CD8-positive, alpha-beta memory T cell (primary cell): Measurements from ENCODE around the gene BICDL2. TPM values are rescaled to one million over a fixed set of nuclear protein-coding genes. Genes with fewer than 3 reads are reported as not detected.

Source experiments
- polyA plus RNA-seq: library from polyadenylated mRNA; unstranded; fragments of 300-500 nt; fragmentation: Illumina TruSeq; gene quantifications from one replicate; pipeline ENCODE4 v1.2.3, GENCODE V29; 2021
- total RNA-seq, 2 experiments: library from RNA; stranded (reverse); gene quantifications; one replicate each; pipeline ENCODE4 v1.2.3, GENCODE V29; 2021

BICDL2 gene
- total and polyA plus RNA-seq, 3 experiments from 2014 or later, result not detected

Other genes with a start within 250 kb of the BICDL2 start
- gene PRSS33, start 249.4 kb downstream of the BICDL2 start, total RNA-seq, result under 1 TPM; 0.15 to 0.22 TPM
- not detected for gene PRSS33, start 249.4 kb downstream of the BICDL2 start, polyA plus RNA-seq
- gene PRSS41, start 238.5 kb downstream of the BICDL2 start, total RNA-seq, result not detected
- not detected for gene PRSS41, start 238.5 kb downstream of the BICDL2 start, polyA plus RNA-seq
- 1 to 10 TPM; 8.8 to 9.2 TPM for gene PRSS21, start 219.7 kb downstream of the BICDL2 start, total RNA-seq
- 13.6 TPM for gene PRSS21, start 219.7 kb downstream of the BICDL2 start, polyA plus RNA-seq
- gene ZG16B, start 206.6 kb downstream of the BICDL2 start, total RNA-seq, result under 1 TPM; 0.29 to 0.74 TPM
- not detected for gene ZG16B, start 206.6 kb downstream of the BICDL2 start, polyA plus RNA-seq
- not detected for gene PRSS22, start 178.8 kb downstream of the BICDL2 start, total RNA-seq
- not detected for gene PRSS22, start 178.8 kb downstream of the BICDL2 start, polyA plus RNA-seq
- gene FLYWCH2, start 153.7 kb downstream of the BICDL2 start, total RNA-seq, result 10 to 100 TPM; 24.7 to 27.2 TPM
- 24.0 TPM for gene FLYWCH2, start 153.7 kb downstream of the BICDL2 start, polyA plus RNA-seq
- 10 to 100 TPM; 37.2 to 39.8 TPM for gene FLYWCH1, start 125.0 kb downstream of the BICDL2 start, total RNA-seq
- 20.9 TPM for gene FLYWCH1, start 125.0 kb downstream of the BICDL2 start, polyA plus RNA-seq
- gene KREMEN2, start 72.7 kb downstream of the BICDL2 start, total RNA-seq, result not detected
- gene KREMEN2, start 72.7 kb downstream of the BICDL2 start, polyA plus RNA-seq, result not detected
- gene PAQR4, start 67.6 kb downstream of the BICDL2 start, total RNA-seq, result 10 to 100 TPM; 38.7 to 39.0 TPM
- gene PAQR4, start 67.6 kb downstream of the BICDL2 start, polyA plus RNA-seq, result 1.5 TPM
- 100 to 1,000 TPM; 103 to 112 TPM for gene PKMYT1, start 56.5 kb downstream of the BICDL2 start, total RNA-seq
- gene PKMYT1, start 56.5 kb downstream of the BICDL2 start, polyA plus RNA-seq, result 0.18 TPM
- not detected for gene CLDN9, start 24.0 kb downstream of the BICDL2 start, total RNA-seq
- not detected for gene CLDN9, start 24.0 kb downstream of the BICDL2 start, polyA plus RNA-seq
- gene CLDN6, start 18.8 kb downstream of the BICDL2 start, total RNA-seq, result not detected
- gene CLDN6, start 18.8 kb downstream of the BICDL2 start, polyA plus RNA-seq, result not detected
- gene TNFRSF12A, start 16.6 kb downstream of the BICDL2 start, total RNA-seq, result 1 to 10 TPM; 3.7 to 4.5 TPM
- gene TNFRSF12A, start 16.6 kb downstream of the BICDL2 start, polyA plus RNA-seq, result 2.1 TPM
- 10 to 100 TPM; 25.6 to 26.3 TPM for gene HCFC1R1, start 13.0 kb downstream of the BICDL2 start, total RNA-seq
- gene HCFC1R1, start 13.0 kb downstream of the BICDL2 start, polyA plus RNA-seq, result 23.7 TPM
- 10 to 100 TPM; 56.8 to 59.4 TPM for gene THOC6, start 12.9 kb downstream of the BICDL2 start, total RNA-seq
- gene THOC6, start 12.9 kb downstream of the BICDL2 start, polyA plus RNA-seq, result 46.2 TPM
- gene MMP25, start 9.6 kb upstream of the BICDL2 start, total RNA-seq, result 1 to 10 TPM; 1.5 to 1.9 TPM
- 0.90 TPM for gene MMP25, start 9.6 kb upstream of the BICDL2 start, polyA plus RNA-seq
- gene IL32, start 28.7 kb upstream of the BICDL2 start, total RNA-seq, result 100 to 1,000 TPM; 975 to 992 TPM
- gene IL32, start 28.7 kb upstream of the BICDL2 start, polyA plus RNA-seq, result 3,843 TPM
- under 1 TPM in 1 of 2 experiments, not detected in 1; 0.15 TPM for gene ZSCAN10, start 62.4 kb upstream of the BICDL2 start, total RNA-seq
- not detected for gene ZSCAN10, start 62.4 kb upstream of the BICDL2 start, polyA plus RNA-seq
- gene ZNF205, start 75.6 kb upstream of the BICDL2 start, total RNA-seq, result under 1 TPM in 1 of 2 experiments, not detected in 1; 0.11 TPM
- gene ZNF205, start 75.6 kb upstream of the BICDL2 start, polyA plus RNA-seq, result not detected
- gene ZNF213, start 98.1 kb upstream of the BICDL2 start, total RNA-seq, result 10 to 100 TPM; 10.4 to 10.5 TPM
- 3.8 TPM for gene ZNF213, start 98.1 kb upstream of the BICDL2 start, polyA plus RNA-seq
- gene OR1F1, start 151.3 kb upstream of the BICDL2 start, total RNA-seq, result not detected
- not detected for gene OR1F1, start 151.3 kb upstream of the BICDL2 start, polyA plus RNA-seq
- gene ZNF200, start 198.2 kb upstream of the BICDL2 start, total RNA-seq, result 10 to 100 TPM; 13.0 to 14.6 TPM
- 11.2 TPM for gene ZNF200, start 198.2 kb upstream of the BICDL2 start, polyA plus RNA-seq
- gene MEFV, start 219.7 kb upstream of the BICDL2 start, total RNA-seq, result under 1 TPM in 1 of 2 experiments, not detected in 1; 0.18 TPM
- gene MEFV, start 219.7 kb upstream of the BICDL2 start, polyA plus RNA-seq, result not detected
- 10 to 100 TPM; 29.2 to 35.1 TPM for gene ZNF263, start 246.5 kb upstream of the BICDL2 start, total RNA-seq
- gene ZNF263, start 246.5 kb upstream of the BICDL2 start, polyA plus RNA-seq, result 47.7 TPM